ENCODE results near the gene RIC3. TPM values are rescaled to one million over a fixed set of nuclear protein-coding genes. Genes with fewer than 3 reads are reported as not detected.
A peak's percentile ranks its signal among the peaks of the same experiment; 100 is the strongest.

Gene RIC3
- total and polyA plus RNA-seq, 7 donors = 0.46 to 8.4 (median 3.4) TPM

GRCh38 chr11:8102296-8102915 lies 66.4 kb downstream of the RIC3 start:
- DNase-seq (no peak), ATAC-seq (no peak)
- H3K36me3 ChIP-seq (ENCODE audit: insufficient read depth in 1 of 2, low read depth in 1 of 2) = peaks cover 0 to 5% of the 10 kb centered on the region in 2 donors
- TF ChIP-seq, protein P1, sequence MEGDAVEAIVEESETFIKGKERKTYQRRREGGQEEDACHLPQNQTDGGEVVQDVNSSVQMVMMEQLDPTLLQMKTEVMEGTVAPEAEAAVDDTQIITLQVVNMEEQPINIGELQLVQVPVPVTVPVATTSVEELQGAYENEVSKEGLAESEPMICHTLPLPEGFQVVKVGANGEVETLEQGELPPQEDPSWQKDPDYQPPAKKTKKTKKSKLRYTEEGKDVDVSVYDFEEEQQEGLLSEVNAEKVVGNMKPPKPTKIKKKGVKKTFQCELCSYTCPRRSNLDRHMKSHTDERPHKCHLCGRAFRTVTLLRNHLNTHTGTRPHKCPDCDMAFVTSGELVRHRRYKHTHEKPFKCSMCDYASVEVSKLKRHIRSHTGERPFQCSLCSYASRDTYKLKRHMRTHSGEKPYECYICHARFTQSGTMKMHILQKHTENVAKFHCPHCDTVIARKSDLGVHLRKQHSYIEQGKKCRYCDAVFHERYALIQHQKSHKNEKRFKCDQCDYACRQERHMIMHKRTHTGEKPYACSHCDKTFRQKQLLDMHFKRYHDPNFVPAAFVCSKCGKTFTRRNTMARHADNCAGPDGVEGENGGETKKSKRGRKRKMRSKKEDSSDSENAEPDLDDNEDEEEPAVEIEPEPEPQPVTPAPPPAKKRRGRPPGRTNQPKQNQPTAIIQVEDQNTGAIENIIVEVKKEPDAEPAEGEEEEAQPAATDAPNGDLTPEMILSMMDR (IDR thresholded peaks at IDR 0.05) = no peak
- no peaks in the 10 kb centered on the region for H3K9me3 ChIP-seq
- peaks cover 8% of the 10 kb centered on the region for H3K4me1 ChIP-seq
- H3K4me3 ChIP-seq = no peak overlapping the region
- no peak overlapping the region for H3K27ac ChIP-seq
- intact Hi-C loops (cut with DNase I) = no loop called here
- no peaks in the 10 kb centered on the region for H3K27me3 ChIP-seq (ENCODE audit: insufficient read depth in 3 of 3, low read length in 2 of 3)

GRCh38 chr11:8101421-8101820 lies 67.4 kb downstream of the RIC3 start:
- TF ChIP-seq, protein P1 (IDR thresholded peaks at IDR 0.05) = no peak
- intact Hi-C loops (cut with DNase I) = loop anchor here in 1 of 2 donors (2.0 kb wide), 1 partner anchor 69 kb away; no protein-coding TSS in a partner anchor
- Histone ChIP-seq H3K27ac (no peak overlapping the region), H3K4me3 (no peak overlapping the region), H3K9me3 (no peaks in the 10 kb centered on the region), H3K36me3 (ENCODE audit: insufficient read depth in 1 of 2, low read depth in 1 of 2) (peaks cover 0 to 5% of the 10 kb centered on the region in 2 donors), H3K27me3 (ENCODE audit: insufficient read depth in 3 of 3, low read length in 2 of 3) (no peaks in the 10 kb centered on the region), H3K4me1 (no peaks in the 10 kb centered on the region)
- 93 to 95% (median 94%) methylated on average over 11 of the region's 11 CpGs for WGBS, 3 donors
- DNase-seq (peak in 1 of 2 donors; percentile 33), ATAC-seq (no peak)

DNA sequence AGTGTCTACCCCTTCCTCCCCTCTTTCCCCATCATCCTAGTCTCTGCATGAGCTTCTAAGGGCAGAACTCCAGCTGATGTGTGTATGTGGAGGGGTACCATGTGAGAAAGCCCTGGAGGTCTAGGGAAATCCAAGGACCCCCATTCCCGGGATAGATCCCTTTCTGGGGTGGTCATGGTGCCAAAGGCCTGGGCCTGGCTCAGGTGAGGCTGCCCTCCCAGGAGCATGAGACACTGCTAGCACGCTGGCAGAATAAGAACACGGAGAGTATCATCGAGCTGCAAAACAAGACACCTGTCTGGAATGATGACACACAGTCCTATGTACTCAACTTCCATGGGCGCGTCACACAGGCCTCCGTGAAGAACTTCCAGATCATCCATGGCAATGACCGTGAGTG lies 68.2 kb downstream of the RIC3 start:
- ATAC-seq (no peak), DNase-seq (no peak)
- Histone ChIP-seq H3K9me3 (no peaks in the 10 kb centered on the region), H3K4me1 (no peaks in the 10 kb centered on the region), H3K36me3 (ENCODE audit: insufficient read depth in 1 of 2, low read depth in 1 of 2) (peaks cover 0 to 5% of the 10 kb centered on the region in 2 donors), H3K27ac (no peak overlapping the region), H3K27me3 (ENCODE audit: insufficient read depth in 3 of 3, low read length in 2 of 3) (no peaks in the 10 kb centered on the region), H3K4me3 (no peak overlapping the region)
- TF ChIP-seq, protein P1 (IDR thresholded peaks at IDR 0.05) = no peak
- intact Hi-C loops (cut with DNase I) = loop anchor here in 1 of 2 donors (2.0 kb wide), 1 partner anchor 68 kb away; no protein-coding TSS in a partner anchor
- 91 to 95% (median 93%) methylated on average over 8 of the region's 8 CpGs for WGBS, 3 donors

DNA sequence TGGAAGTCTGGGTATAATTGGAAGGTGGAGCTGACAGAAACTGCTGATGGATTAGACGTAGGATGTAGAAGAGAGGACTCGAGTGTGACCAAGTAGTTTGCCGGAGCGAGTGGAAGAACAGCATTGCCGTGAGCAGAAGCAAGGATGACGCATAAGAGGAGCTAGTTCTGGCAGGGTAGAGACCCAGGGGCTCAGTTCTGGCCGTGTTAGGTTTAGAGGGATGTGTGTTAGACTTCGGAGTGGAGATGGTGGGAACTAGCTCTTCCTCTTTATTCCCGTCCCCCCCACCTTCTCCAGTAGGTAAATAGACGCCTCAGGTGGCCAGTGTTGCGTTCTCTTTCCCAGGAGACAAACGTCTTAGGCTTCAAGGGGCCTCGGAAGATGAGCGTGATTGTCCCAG lies 68.7 kb downstream of the RIC3 start:
- peaks cover 0 to 5% of the 10 kb centered on the region in 2 donors for H3K36me3 ChIP-seq (ENCODE audit: insufficient read depth in 1 of 2, low read depth in 1 of 2)
- ATAC-seq = no peak
- H3K4me1 ChIP-seq = no peaks in the 10 kb centered on the region
- no peak overlapping the region for H3K4me3 ChIP-seq
- TF ChIP-seq, protein P1 (IDR thresholded peaks at IDR 0.05) = no peak
- no peak overlapping the region for H3K27ac ChIP-seq
- H3K27me3 ChIP-seq (ENCODE audit: insufficient read depth in 3 of 3, low read length in 2 of 3) = no peaks in the 10 kb centered on the region
- WGBS, 3 donors = 85 to 92% (median 90%) methylated on average over 14 of the region's 14 CpGs
- no peaks in the 10 kb centered on the region for H3K9me3 ChIP-seq
- intact Hi-C loops (cut with DNase I) = loop anchor here in 1 of 2 donors (2.0 kb wide), 1 partner anchor 67 kb away; no protein-coding TSS in a partner anchor
- no peak for DNase-seq

All from psoas muscle (tissue), 8 donors.